ENCODE data around the gene SLMAP.

The SLMAP gene

DNA sequence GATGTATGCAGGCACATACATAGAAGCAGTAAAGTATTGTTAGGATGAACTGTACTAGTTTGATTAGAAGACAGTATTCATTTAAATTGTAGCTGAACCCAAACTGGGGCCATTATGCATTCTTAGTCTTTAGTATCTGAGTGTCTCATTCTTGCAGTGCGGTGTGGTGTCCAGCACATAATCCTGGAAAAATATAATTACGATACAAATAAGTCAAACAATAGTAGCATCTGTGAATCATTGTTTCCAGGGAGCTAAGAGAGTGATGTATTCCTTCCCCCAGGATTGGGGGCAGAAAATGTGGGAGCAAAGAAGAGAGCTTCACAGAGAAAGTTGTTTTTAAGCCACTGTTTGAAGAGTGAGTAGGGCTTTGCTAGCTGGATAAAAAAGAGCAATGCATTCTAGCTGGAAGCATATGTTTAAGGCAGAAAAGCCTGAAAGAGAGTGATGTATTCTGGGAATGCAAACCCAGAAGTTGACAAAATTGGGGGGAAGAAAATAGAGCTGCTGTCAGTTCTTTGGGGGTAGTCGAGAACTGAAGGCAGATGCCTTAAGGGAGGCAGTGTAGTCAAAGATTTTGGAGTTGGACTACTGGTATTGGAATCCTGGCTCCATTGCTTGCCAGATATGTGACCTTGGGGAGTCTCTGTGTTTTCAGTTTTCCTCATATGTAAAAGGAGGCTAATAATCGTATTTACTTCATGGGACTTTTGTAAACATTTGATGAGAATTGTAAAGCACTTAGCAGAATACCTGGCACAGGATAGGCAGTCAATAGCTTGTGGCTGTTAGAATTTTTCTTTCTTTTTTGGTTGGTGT, 14.1 kb downstream of the SLMAP start:
- TF ChIP-seq ZNF274 (IDR thresholded peaks at IDR 0.05; ENCODE audit: low read depth, low read length), result no peak
- no peak overlapping the region for H3K4me3 ChIP-seq (ENCODE audit: low read length)

DNA sequence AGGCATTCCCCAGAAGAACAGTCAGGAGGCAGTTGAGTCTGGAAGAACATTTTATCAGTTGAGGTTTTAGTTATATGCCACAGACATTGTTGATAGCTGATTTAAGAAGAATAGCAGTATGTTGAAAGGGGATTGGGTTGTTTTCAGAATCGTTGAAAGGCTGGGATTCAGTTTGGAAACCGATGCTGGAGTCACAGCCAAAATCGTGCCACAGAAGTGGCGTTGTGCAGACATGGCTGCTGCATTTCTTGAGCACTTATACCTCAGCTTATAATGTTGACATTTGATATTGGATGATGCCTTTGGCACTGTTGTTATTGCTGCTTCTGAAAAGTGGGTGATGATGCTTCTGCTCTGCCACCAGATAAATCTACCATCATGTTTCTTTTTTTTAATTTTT, 16.1 kb downstream of the SLMAP start:
- no peak overlapping the region for H3K4me3 ChIP-seq (ENCODE audit: low read length)
- no peak for TF ChIP-seq ZNF274 (IDR thresholded peaks at IDR 0.05; ENCODE audit: low read depth, low read length)

GRCh38 chr3:57777774-57778173, 21.7 kb downstream of the SLMAP start:
- no peak overlapping the region for H3K4me3 ChIP-seq (ENCODE audit: low read length)
- no peak for TF ChIP-seq ZNF274 (IDR thresholded peaks at IDR 0.05; ENCODE audit: low read depth, low read length)

DNA sequence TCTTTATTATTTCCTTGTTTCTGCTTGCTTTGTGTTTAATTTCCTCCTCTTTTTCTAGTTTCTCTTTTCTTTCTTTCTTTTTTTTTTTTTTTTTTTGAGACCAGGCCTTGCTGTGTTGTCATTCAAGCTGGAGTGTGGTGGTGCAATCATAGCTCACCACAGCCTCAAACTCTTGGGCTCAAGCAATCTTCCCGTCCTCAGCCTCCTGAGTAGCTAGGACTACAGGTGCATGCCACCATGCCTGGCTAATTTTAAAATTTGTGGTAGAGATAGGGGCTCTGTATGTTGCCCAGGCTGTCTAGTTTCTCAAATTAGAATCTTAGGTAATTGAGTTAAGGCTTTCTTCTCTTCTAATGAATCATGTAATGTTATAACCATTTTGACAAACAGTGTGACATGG, 22.4 kb downstream of the SLMAP start:
- no peak for TF ChIP-seq ZNF274 (IDR thresholded peaks at IDR 0.05; ENCODE audit: low read depth, low read length)
- no peak overlapping the region for H3K4me3 ChIP-seq (ENCODE audit: low read length)

GRCh38 chr3:57779666-57780065, 23.6 kb downstream of the SLMAP start:
- TF ChIP-seq ZNF274 (IDR thresholded peaks at IDR 0.05; ENCODE audit: low read depth, low read length), result no peak
- no peak overlapping the region for H3K4me3 ChIP-seq (ENCODE audit: low read length)

GRCh38 chr3:57783186-57784088, 27.3 kb downstream of the SLMAP start:
- H3K4me3 ChIP-seq (ENCODE audit: low read length), result no peak overlapping the region
- no peak for TF ChIP-seq ZNF274 (IDR thresholded peaks at IDR 0.05; ENCODE audit: low read depth, low read length)

DNA sequence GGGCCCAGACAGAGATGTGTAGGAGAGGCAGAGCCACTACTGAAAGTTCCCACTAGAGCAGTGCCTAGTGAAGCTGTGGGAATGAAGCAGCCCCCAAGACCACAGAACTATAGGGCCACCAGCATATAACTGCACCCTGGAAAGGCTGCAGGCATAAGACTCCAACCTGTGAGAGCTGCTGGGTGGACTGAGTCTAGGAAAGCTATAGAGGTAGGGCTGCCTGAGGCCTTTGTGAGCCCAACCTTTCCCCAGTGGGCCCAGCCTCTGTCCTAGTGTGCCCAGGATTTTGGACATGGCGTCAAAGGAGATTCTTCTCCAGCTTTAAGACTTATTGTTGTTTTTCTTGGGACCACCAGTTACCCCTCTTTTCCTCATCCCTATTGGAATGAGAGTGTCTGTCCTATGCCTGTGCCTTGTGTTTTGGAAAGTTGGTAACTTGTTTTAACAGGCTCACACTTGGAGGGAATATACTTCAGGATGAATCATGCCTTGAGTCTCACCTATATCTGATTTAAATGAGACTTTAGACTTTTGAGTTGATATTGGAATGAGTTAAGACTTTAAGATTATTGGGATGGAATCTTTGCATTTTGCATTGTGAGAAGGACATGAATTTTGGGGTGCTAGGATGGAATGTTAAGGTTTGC, 28.1 kb downstream of the SLMAP start:
- no peak for TF ChIP-seq ZNF274 (IDR thresholded peaks at IDR 0.05; ENCODE audit: low read depth, low read length)
- H3K4me3 ChIP-seq (ENCODE audit: low read length), result no peak overlapping the region

GRCh38 chr3:57785446-57785845, 29.3 kb downstream of the SLMAP start:
- H3K4me3 ChIP-seq (ENCODE audit: low read length), result no peak overlapping the region
- TF ChIP-seq ZNF274 (IDR thresholded peaks at IDR 0.05; ENCODE audit: low read depth, low read length), result no peak

DNA sequence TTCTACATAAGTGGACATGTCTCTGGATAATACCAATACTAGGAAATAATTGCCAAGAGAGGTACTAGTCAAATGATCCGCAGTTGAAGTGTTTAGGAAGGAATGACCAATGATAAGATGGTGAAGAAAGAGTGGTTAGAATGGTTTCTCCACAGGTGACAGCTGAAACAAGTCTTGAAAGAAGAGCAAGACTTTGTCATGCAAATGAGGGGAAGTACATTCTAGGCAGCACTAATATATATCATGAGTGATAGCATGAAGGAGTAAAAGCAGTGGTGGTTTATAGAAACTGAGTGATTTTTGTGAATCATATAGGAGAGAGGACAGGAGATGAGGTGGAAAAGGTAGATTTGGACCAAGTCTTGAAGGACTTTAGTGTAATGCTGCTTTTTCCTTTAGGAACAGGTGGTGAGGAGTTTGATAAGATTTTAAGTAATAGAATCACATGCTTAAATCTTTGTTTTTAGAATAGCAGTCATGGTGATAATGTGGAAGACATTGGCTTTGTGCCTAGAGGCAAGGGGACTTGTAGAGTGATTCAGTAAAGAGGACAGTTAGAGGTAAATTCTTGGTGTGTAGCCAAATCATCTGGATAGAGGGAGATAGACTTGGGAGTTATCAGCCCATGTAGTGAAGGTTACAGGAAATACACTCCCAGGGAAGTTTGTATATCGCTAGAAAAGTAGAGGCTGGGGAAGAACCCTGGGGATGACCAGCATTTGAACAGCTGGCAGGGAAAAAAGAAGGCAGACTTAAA, 31.9 kb downstream of the SLMAP start:
- no peak overlapping the region for H3K4me3 ChIP-seq (ENCODE audit: low read length)
- TF ChIP-seq ZNF274 (IDR thresholded peaks at IDR 0.05; ENCODE audit: low read depth, low read length), result no peak

- no peak overlapping the region for H3K4me3 ChIP-seq (ENCODE audit: low read length)
- no peak for TF ChIP-seq ZNF274 (IDR thresholded peaks at IDR 0.05; ENCODE audit: low read depth, low read length)
Measured at GRCh38 chr3:57788624-57789018, 32.5 kb downstream of the SLMAP start.

DNA sequence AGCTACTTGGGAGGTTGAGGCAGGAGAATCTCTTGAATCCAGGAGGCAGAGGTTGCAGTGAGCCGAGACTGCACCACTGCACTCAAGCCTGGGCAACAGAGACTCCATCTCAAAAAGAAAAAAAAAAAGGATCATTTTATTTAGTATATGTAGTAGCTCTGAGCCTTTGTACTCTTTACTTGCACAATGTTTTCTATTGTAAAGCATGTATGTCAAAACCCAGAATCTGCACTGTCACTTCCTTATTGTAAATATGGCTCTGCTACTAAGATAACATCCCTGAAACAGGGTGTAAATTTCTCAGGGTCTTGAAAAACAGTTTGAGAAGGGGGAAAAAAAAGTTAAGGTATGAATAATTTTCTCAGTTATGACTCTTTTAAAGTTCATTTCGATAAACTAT, 35.1 kb downstream of the SLMAP start:
- no peak for TF ChIP-seq ZNF274 (IDR thresholded peaks at IDR 0.05; ENCODE audit: low read depth, low read length)
- H3K4me3 ChIP-seq (ENCODE audit: low read length), result no peak overlapping the region

GRCh38 chr3:57792198-57792597, 36.1 kb downstream of the SLMAP start:
- no peak for TF ChIP-seq ZNF274 (IDR thresholded peaks at IDR 0.05; ENCODE audit: low read depth, low read length)
- H3K4me3 ChIP-seq (ENCODE audit: low read length), result no peak overlapping the region

GRCh38 chr3:57793737-57794187, 37.7 kb downstream of the SLMAP start:
- no peak for TF ChIP-seq ZNF274 (IDR thresholded peaks at IDR 0.05; ENCODE audit: low read depth, low read length)
- H3K4me3 ChIP-seq (ENCODE audit: low read length), result no peak overlapping the region

DNA sequence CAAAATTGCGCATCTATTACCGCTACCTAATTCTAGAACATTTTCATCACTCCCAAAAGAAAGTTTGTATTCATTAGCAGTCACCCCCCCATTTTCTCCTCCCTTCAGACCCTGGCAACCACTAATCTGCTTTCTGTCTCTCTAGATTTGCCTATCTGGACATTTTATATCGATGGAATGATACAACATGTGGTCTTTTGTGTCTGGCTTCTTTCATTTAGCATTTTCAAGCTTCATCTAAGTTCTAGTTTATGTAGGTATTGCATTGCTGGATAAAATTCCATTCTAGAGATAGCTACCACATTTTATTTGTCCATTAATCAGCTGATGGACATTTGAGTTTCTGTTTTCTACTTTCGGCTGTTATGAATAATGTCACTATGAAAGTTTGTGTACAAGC, 38.4 kb downstream of the SLMAP start:
- TF ChIP-seq ZNF274 (IDR thresholded peaks at IDR 0.05; ENCODE audit: low read depth, low read length), result no peak
- H3K4me3 ChIP-seq (ENCODE audit: low read length), result no peak overlapping the region

Data from GM08714 (cell line).